Keratinocyte (primary cell): ENCODE data around the gene PIGX. TPM values are rescaled to one million over a fixed set of nuclear protein-coding genes. Genes with fewer than 3 reads are reported as not detected.

Experiments used
- DNase-seq: peaks from one replicate; pipeline ENCODE4 v3.0.0-alpha.2; 2011; ENCODE audit warnings: low read depth, missing footprints, low spot score
- FAIRE-seq: peaks from 2 replicates; lab custom pipeline; 2011; peaks lifted over from hg19 to GRCh38; lab: Jason Lieb, UNC
- H2AFZ ChIP-seq: 2 replicates; pipeline ENCODE4 v1.6.0; 2012; ENCODE audit warnings: low read length, control low read depth, inconsistent platforms; ENCODE audit not compliant: control insufficient read depth
- H3K27ac ChIP-seq: 2 replicates; pipeline ENCODE4 v1.5.1; 2011; ENCODE audit warnings: low read length; ENCODE audit not compliant: control insufficient read depth, insufficient read depth
- H3K27me3 ChIP-seq: 3 replicates; pipeline ENCODE4 v1.6.0; 2011; ENCODE audit warnings: low read length; ENCODE audit not compliant: control insufficient read depth, insufficient read depth; ENCODE audit errors: extremely low read depth
- H3K36me3 ChIP-seq, 2 experiments: 2 replicates in 1 of 2; 3 replicates in 1 of 2; pipeline ENCODE4 v1.5.1; 2011; ENCODE audit warnings: low read length in 2 of 2, mild to moderate bottlenecking in 1 of 2; ENCODE audit not compliant: control insufficient read depth in 2 of 2, insufficient read depth in 2 of 2; ENCODE audit errors: extremely low read depth in 1 of 2
- H3K4me1 ChIP-seq: 3 replicates; pipeline ENCODE4 v1.5.1; 2011; ENCODE audit warnings: low read length; ENCODE audit not compliant: control insufficient read depth, insufficient read depth; ENCODE audit errors: extremely low read depth
- H3K4me2 ChIP-seq: 3 replicates; pipeline ENCODE4 v1.6.0; 2011; ENCODE audit warnings: low read depth, low read length; ENCODE audit not compliant: control insufficient read depth, insufficient read depth; ENCODE audit errors: extremely low read depth
- H3K4me3 ChIP-seq, 3 experiments: fragments of 200-600 bp in 1 of 3; sonication (generic) in 1 of 3; 2 replicates in 2 of 3; 3 replicates in 1 of 3; pipeline ENCODE4 v1.5.1; 2011 to 2016; ENCODE audit warnings: low read length in 3 of 3, mild to moderate bottlenecking in 3 of 3, control low read depth in 2 of 3, inconsistent platforms in 1 of 3, low read depth in 1 of 3, mixed read lengths in 1 of 3, mixed run types in 1 of 3, moderate library complexity in 1 of 3; ENCODE audit not compliant: control insufficient read depth in 2 of 3, insufficient read depth in 2 of 3; ENCODE audit errors: extremely low read depth in 1 of 3
- H3K79me2 ChIP-seq: 2 replicates; pipeline ENCODE4 v1.6.0; 2012; ENCODE audit warnings: low read length; ENCODE audit not compliant: control insufficient read depth, insufficient read depth
- H3K9ac ChIP-seq: 3 replicates; pipeline ENCODE4 v1.6.0; 2011; ENCODE audit warnings: low read length; ENCODE audit not compliant: control insufficient read depth, insufficient read depth; ENCODE audit errors: extremely low read depth
- H3K9me1 ChIP-seq: 3 replicates; pipeline ENCODE4 v1.6.0; 2011; ENCODE audit warnings: low read length; ENCODE audit not compliant: control insufficient read depth, insufficient read depth; ENCODE audit errors: extremely low read depth
- H3K9me3 ChIP-seq: 2 replicates; pipeline ENCODE4 v1.5.1; 2012; ENCODE audit warnings: low read depth, low read length; ENCODE audit not compliant: control insufficient read depth
- H4K20me1 ChIP-seq: 3 replicates; pipeline ENCODE4 v1.6.0; 2011; ENCODE audit warnings: low read length; ENCODE audit not compliant: control insufficient read depth, insufficient read depth; ENCODE audit errors: extremely low read depth
- CTCF ChIP-seq, 3 experiments: IDR thresholded peaks in 1 of 3; conservative IDR thresholded peaks in 1 of 3; optimal IDR thresholded peaks in 1 of 3; 2 replicates in 2 of 3; 3 replicates in 1 of 3; pipeline versions ENCODE3 to v1.5.1; 2011; ENCODE audit warnings: low read length in 3 of 3, mild to moderate bottlenecking in 3 of 3, moderate library complexity in 2 of 3, control low read depth in 1 of 3, inconsistent platforms in 1 of 3; ENCODE audit not compliant: insufficient read depth in 2 of 3; ENCODE audit errors: extremely low read depth in 1 of 3
- EZH2 ChIP-seq: IDR thresholded peaks from one replicate; pipeline ENCODE4 v1.6.1; 2012; ENCODE audit warnings: inconsistent platforms, mild to moderate bottlenecking, low read length, moderate library complexity
- dilution Hi-C: fragments of 300-500 bp; cut with MboI; formaldehyde crosslinking; loops from one replicate; pipeline ENCODE4 v1.7.0; 2020; ENCODE audit warnings: low sequenced_read_pairs; ENCODE audit not compliant: extremely low pct_ligation_motif_present
- polyA plus RNA-seq, 5 experiments: library from polyadenylated mRNA; depleted of rRNA in 3 of 5; stranded (reverse) in 3 of 5; stranded (forward) in 1 of 5; unstranded in 1 of 5; fragments of >200 nt; gene quantifications; 1 replicate in 1 of 5; 2 replicates in 3 of 5; 3 replicates in 1 of 5; pipeline versions ENCODE4 v1.2.1 to v1.2.3, GENCODE V29; 2011 to 2012; ENCODE audit warnings: missing spikeins in 2 of 5, low read depth in 1 of 5, low replicate concordance in 1 of 5

PIGX gene
- polyA plus RNA-seq, 1 donor (not counting 4 experiments of a cell fraction or from before 2014, with no cell fraction given) = 25.0 TPM

GRCh38 chr3:196691386-196691785, 20.8 kb upstream of the PIGX start:
- Histone ChIP-seq H3K36me3 (no peaks in the 10 kb centered on the region), H2AFZ (no peak overlapping the region), H3K4me2 (no peak overlapping the region), H3K4me1 (no peaks in the 10 kb centered on the region), H3K4me3 (no peak overlapping the region), H4K20me1 (no peaks in the 10 kb centered on the region), H3K9ac (no peak overlapping the region), H3K27ac (no peak overlapping the region), H3K79me2 (no peaks in the 10 kb centered on the region), H3K9me3 (no peaks in the 10 kb centered on the region), H3K27me3 (peaks cover 4% of the 10 kb centered on the region), H3K9me1 (no peaks in the 10 kb centered on the region)
- DNase-seq (no peak), FAIRE-seq (no peak)
- TF ChIP-seq CTCF (optimal IDR thresholded peaks at IDR 0.05 in 1 of 3, IDR thresholded peaks at IDR 0.05 in 1 of 3, conservative IDR thresholded peaks at IDR 0.05 in 1 of 3; ENCODE audit: extremely low read depth in 1 of 3, insufficient read depth in 2 of 3, low read length in 3 of 3) = no peak
- no peak for TF ChIP-seq EZH2
- dilution Hi-C loops = no loop called here

- Histone ChIP-seq H3K4me2 (no peak overlapping the region), H4K20me1 (no peaks in the 10 kb centered on the region), H3K27ac (no peak overlapping the region), H3K9me1 (no peaks in the 10 kb centered on the region), H3K27me3 (peaks cover 4% of the 10 kb centered on the region), H3K79me2 (no peaks in the 10 kb centered on the region), H3K36me3 (no peaks in the 10 kb centered on the region), H2AFZ (no peak overlapping the region), H3K4me1 (no peaks in the 10 kb centered on the region), H3K4me3 (no peak overlapping the region), H3K9me3 (no peaks in the 10 kb centered on the region), H3K9ac (no peak overlapping the region)
- DNase-seq (no peak), FAIRE-seq (no peak)
- TF ChIP-seq EZH2 = no peak
- TF ChIP-seq CTCF (optimal IDR thresholded peaks at IDR 0.05 in 1 of 3, IDR thresholded peaks at IDR 0.05 in 1 of 3, conservative IDR thresholded peaks at IDR 0.05 in 1 of 3; ENCODE audit: extremely low read depth in 1 of 3, insufficient read depth in 2 of 3, low read length in 3 of 3) = no peak
- dilution Hi-C loops = no loop called here
Observed at GRCh38 chr3:196694202-196694638, 18.0 kb upstream of the PIGX start.
